Endodermal cell (in vitro differentiated cells): ENCODE data around the gene TXNDC15. TPM values are rescaled to one million over a fixed set of nuclear protein-coding genes. Genes with fewer than 3 reads are reported as not detected.

Experiments used
- DNase-seq: peaks from one replicate; pipeline ENCODE4 v3.0.0-alpha.2; 2017
- H3K27ac ChIP-seq: 2 replicates; pipeline ENCODE4 v1.5.1; 2013; ENCODE audit warnings: mild to moderate bottlenecking, low read depth, low read length, moderate library complexity
- H3K27me3 ChIP-seq: 2 replicates; pipeline ENCODE4 v1.6.1; 2013; ENCODE audit warnings: mild to moderate bottlenecking, low read length, moderate library complexity; ENCODE audit not compliant: insufficient read depth, control insufficient read depth, poor library complexity, severe bottlenecking
- H3K36me3 ChIP-seq: 2 replicates; pipeline ENCODE4 v1.7.0; 2013; ENCODE audit warnings: mild to moderate bottlenecking, low read length, moderate library complexity; ENCODE audit not compliant: control insufficient read depth, insufficient read depth
- H3K4me1 ChIP-seq: one replicate; pipeline ENCODE4 v1.7.0; 2013; ENCODE audit warnings: low read length; ENCODE audit not compliant: control insufficient read depth, insufficient read depth
- H3K4me3 ChIP-seq: 2 replicates; pipeline ENCODE4 v1.5.1; 2013; ENCODE audit warnings: mild to moderate bottlenecking, low read length, moderate library complexity
- H3K9ac ChIP-seq: 2 replicates; pipeline ENCODE4 v1.6.1; 2013; ENCODE audit warnings: mild to moderate bottlenecking, low read length, moderate library complexity; ENCODE audit not compliant: poor library complexity, severe bottlenecking; ENCODE audit errors: extremely low read depth
- H3K9me3 ChIP-seq: 2 replicates; pipeline ENCODE4 v1.6.1; 2013; ENCODE audit warnings: mild to moderate bottlenecking, low read length, moderate library complexity; ENCODE audit not compliant: control insufficient read depth
- H3K27ac Mint-ChIP-seq: 2 replicates; pipeline ENCODE4 v1.8.0; 2020; ENCODE audit warnings: mixed read lengths
- H3K27me3 Mint-ChIP-seq: 2 replicates; pipeline ENCODE4 v1.8.0; 2021; ENCODE audit warnings: mild to moderate bottlenecking, mixed read lengths; ENCODE audit not compliant: insufficient read depth
- H3K36me3 Mint-ChIP-seq: 2 replicates; pipeline ENCODE4 v1.8.0; 2020; ENCODE audit warnings: low read depth, mixed read lengths
- H3K4me1 Mint-ChIP-seq: 2 replicates; pipeline ENCODE4 v1.8.0; 2020; ENCODE audit warnings: mixed read lengths
- H3K4me3 Mint-ChIP-seq: 2 replicates; pipeline ENCODE4 v1.8.0; 2020; ENCODE audit warnings: mild to moderate bottlenecking, moderate library complexity, mixed read lengths
- H3K9me3 Mint-ChIP-seq: 2 replicates; pipeline ENCODE4 v1.8.0; 2020; ENCODE audit warnings: mild to moderate bottlenecking, mixed read lengths
- CTCF ChIP-seq: fragments of 200-600 bp; sonication (generic); conservative IDR thresholded peaks from 2 replicates; pipeline ENCODE4 v1.5.0; 2021; ENCODE audit warnings: antibody characterized with exemption, mild to moderate bottlenecking
- WGBS, 2 experiments: methylation state at CpG; one replicate each; pipeline versions ENCODE4 v1.1.5 to v1.1.7; 2013; ENCODE audit warnings: missing lambda C conversion rate in 2 of 2, mixed read lengths in 1 of 2; ENCODE audit not compliant: insufficient coverage in 1 of 2, insufficient read length in 1 of 2; 5-methylcytosine and 5-hydroxymethylcytosine counted together
- microRNA-seq: library from miRNA; unstranded; fragments of <30 nt; microRNA quantifications from one replicate; pipeline ENCODE4 v1.2.0, GENCODE V29; 2020; ENCODE audit warnings: borderline microRNAs expressed
- total RNA-seq, 2 donors: library from RNA; stranded (reverse); fragmentation: NEBNext Ultra II Directional in 1 of 2; extraction: Animal tissue kit (Norgen Biotek cat#: 25700) in 1 of 2; gene quantifications; 2 replicates in 1 of 2; 3 replicates in 1 of 2; pipeline ENCODE4 v1.2.1, GENCODE V29; 2021

The TXNDC15 gene
- total RNA-seq, 2 donors from 2014 or later = 34.0 to 37.0 TPM

- H3K27ac Mint-ChIP-seq = no peak overlapping the region
- Histone ChIP-seq H3K27ac (no peak overlapping the region), H3K9ac (no peak overlapping the region), H3K4me3 (no peak overlapping the region), H3K27me3 (no peaks in the 10 kb centered on the region), H3K36me3 (no peaks in the 10 kb centered on the region), H3K4me1 (no peaks in the 10 kb centered on the region), H3K9me3 (peaks cover 6% of the 10 kb centered on the region)
- no peaks in the 10 kb centered on the region for H3K27me3 Mint-ChIP-seq
- peaks cover 7% of the 10 kb centered on the region for H3K9me3 Mint-ChIP-seq
- no peak for TF ChIP-seq CTCF
- H3K4me3 Mint-ChIP-seq = no peak overlapping the region
- peaks cover 5% of the 10 kb centered on the region for H3K4me1 Mint-ChIP-seq
- H3K36me3 Mint-ChIP-seq = peaks cover 8% of the 10 kb centered on the region
- no peak for DNase-seq
- 92 to 93% methylated on average over 5 of the region's 5 CpGs for WGBS, 2 experiments
These were observed 75.1 kb downstream of the TXNDC15 start for GRCh38 chr5:134949316-134949715.

Small RNA genes within 50 kb of the gene (microRNA-seq; reads per million reads assigned to microRNA genes)
- gene MIR4461 = not detected

Other genes with a start within 250 kb of the TXNDC15 start
- 10 to 100 TPM; 18.4 to 24.2 TPM for gene SAR1B, start 241.5 kb upstream of the TXNDC15 start, total RNA-seq
- gene SEC24A, start 225.6 kb upstream of the TXNDC15 start, total RNA-seq = 10 to 100 TPM; 26.5 to 32.1 TPM
- gene CAMLG, start 135.8 kb upstream of the TXNDC15 start, total RNA-seq = 10 to 100 TPM; 23.3 to 25.6 TPM
- gene DDX46, start 115.6 kb upstream of the TXNDC15 start, total RNA-seq = 10 to 100 TPM; 78.7 to 79.4 TPM
- 10 to 100 TPM; 33.8 to 41.0 TPM for gene C5orf24, start 28.4 kb upstream of the TXNDC15 start, total RNA-seq
- gene PCBD2, start 30.8 kb downstream of the TXNDC15 start, total RNA-seq = 10 to 100 TPM in 1 of 2 donors, 1 to 10 TPM in 1; 9.1 to 12.6 TPM
- under 1 TPM; 0.64 to 0.68 TPM for gene CATSPER3, start 93.5 kb downstream of the TXNDC15 start, total RNA-seq
- gene PITX1, start 159.9 kb downstream of the TXNDC15 start, total RNA-seq = 1 to 10 TPM; 1.3 to 2.4 TPM